ENCODE measurements around the gene SLC6A8. TPM values are rescaled to one million over a fixed set of nuclear protein-coding genes. Genes with fewer than 3 reads are reported as not detected.

SLC6A8 gene
- total RNA-seq, 1 donor from 2014 or later: 229 TPM

- peaks cover 87% of the 10 kb centered on the region for H3K27me3 ChIP-seq (ENCODE audit: low read depth)
- peak overlapping the region; percentile 46 for H3K4me3 ChIP-seq
- H3K4me1 ChIP-seq: peaks cover 19% of the 10 kb centered on the region
- peak; percentile 17 for TF ChIP-seq CTCF (IDR thresholded peaks at IDR 0.05; ENCODE audit: borderline replicate concordance)
- no peak overlapping the region for H3K27ac ChIP-seq (replicated peaks)
- DNase-seq: no peak
- intact Hi-C loops (cut with micrococcal nuclease): no loop called here
- H3K36me3 ChIP-seq: no peaks in the 10 kb centered on the region
- no peaks in the 10 kb centered on the region for H3K9me3 ChIP-seq (replicated peaks)
Measured at GRCh38 chrX:153643431-153644351, 44.0 kb upstream of the SLC6A8 start.

DNA sequence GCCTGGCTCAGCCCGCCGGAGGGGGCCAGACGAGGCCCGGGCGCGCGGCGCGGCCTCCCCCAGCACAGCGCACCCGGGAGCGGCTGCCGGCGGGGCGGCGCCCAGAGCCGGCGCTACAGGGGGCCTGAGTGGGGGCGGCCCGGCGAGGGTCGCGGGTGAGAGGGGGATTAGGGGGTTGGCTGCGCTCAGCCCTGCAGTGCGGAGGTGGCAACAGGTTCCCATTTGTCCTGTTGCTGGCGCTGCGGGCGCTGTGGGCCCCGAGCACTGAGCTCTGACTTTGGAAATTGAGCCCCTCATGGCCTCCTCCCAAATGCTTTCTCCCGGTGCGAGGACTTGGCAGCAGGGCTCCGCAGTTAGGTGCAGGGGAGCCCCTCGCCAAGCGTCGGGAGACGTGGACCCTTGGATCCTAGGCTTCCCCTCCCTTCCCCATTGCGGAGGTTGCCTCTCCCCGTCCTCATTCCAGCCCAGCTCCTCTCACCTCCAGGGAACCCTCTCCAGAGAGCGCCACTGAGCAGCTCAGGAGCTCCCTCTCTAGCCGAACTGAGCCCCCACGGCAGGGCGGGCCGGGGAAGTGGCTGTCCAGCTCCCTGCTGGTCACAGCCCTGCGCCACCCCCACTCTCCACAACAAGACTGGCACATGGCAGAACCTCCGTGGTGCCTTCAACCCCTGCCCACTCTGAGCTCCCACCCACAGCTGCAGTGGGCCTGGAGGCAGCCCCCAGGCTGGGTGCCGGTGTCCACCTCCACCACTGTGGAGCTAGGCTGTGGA is 43.2 kb upstream of the SLC6A8 start:
- Histone ChIP-seq H3K9me3 (replicated peaks) (no peaks in the 10 kb centered on the region), H3K27me3 (ENCODE audit: low read depth) (peaks cover 93% of the 10 kb centered on the region), H3K36me3 (no peaks in the 10 kb centered on the region), H3K4me1 (peaks cover 19% of the 10 kb centered on the region), H3K4me3 (peak overlapping the region; percentile 25), H3K27ac (replicated peaks) (no peak overlapping the region)
- no peak for TF ChIP-seq CTCF (IDR thresholded peaks at IDR 0.05; ENCODE audit: borderline replicate concordance)
- DNase-seq: no peak
- intact Hi-C loops (cut with micrococcal nuclease): no loop called here

DNA sequence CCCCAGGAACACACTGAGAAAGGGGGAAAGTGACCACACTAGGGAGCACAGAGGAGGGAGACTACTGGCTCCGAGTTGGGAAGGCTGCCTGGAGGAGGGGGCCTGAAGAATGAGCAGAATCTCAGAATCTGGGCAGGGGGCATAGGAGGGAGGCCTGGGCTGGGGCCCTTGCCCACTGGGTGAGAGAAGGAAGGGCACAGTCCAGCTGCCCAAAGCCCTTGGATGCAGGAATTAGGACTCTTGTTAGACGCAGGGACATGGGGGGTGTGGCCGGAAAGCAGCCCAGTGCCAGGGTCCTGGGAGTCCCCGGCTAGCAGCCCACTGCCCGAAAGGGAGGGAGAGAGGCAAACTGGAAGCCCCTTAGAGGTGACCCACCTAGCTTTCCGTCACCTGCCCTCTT is 42.6 kb upstream of the SLC6A8 start:
- peaks cover 90% of the 10 kb centered on the region for H3K27me3 ChIP-seq (ENCODE audit: low read depth)
- intact Hi-C loops (cut with micrococcal nuclease): no loop called here

DNA sequence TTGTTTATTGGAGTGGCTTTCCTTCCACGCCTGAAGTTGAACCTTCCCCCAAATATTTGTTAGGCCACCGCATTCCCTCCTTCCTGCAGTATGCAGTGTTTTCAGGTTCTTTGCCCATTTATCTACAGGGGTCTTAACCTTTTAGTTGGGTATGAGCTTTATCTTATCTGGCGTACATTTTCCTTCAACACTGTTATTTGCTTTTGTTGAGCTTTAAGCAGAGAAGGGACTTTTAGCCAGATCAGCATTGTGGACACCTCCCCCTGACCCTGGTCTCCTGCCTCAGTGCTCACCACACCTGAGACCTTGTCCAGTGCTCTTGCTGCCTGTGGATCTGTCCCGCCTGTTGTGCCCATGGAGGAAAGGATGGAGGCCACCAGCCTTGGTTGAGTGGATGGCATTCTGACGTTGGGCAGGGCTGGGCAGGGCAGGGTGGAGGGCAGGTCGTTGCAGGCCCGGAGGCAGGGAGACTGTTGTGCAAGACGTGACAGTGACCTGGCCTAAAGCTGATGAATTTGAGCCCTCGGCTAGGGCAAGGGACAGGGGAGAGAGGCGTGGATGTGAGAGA is 41.7 kb upstream of the SLC6A8 start:
- peaks cover 81% of the 10 kb centered on the region for H3K27me3 ChIP-seq (ENCODE audit: low read depth)
- H3K4me3 ChIP-seq: no peak overlapping the region
- no peak overlapping the region for H3K27ac ChIP-seq (replicated peaks)
- H3K36me3 ChIP-seq: no peaks in the 10 kb centered on the region
- no peaks in the 10 kb centered on the region for H3K9me3 ChIP-seq (replicated peaks)
- no peak for DNase-seq
- intact Hi-C loops (cut with micrococcal nuclease): no loop called here
- no peak for TF ChIP-seq CTCF (IDR thresholded peaks at IDR 0.05; ENCODE audit: borderline replicate concordance)
- peaks cover 19% of the 10 kb centered on the region for H3K4me1 ChIP-seq

More for the DNA sequence above, 42.6 kb upstream of the SLC6A8 start:
- no peak for DNase-seq
- H3K9me3 ChIP-seq (replicated peaks): no peaks in the 10 kb centered on the region
- H3K4me3 ChIP-seq: no peak overlapping the region
- H3K27ac ChIP-seq (replicated peaks): no peak overlapping the region
- H3K4me1 ChIP-seq: peaks cover 19% of the 10 kb centered on the region
- TF ChIP-seq CTCF (IDR thresholded peaks at IDR 0.05; ENCODE audit: borderline replicate concordance): no peak
- no peaks in the 10 kb centered on the region for H3K36me3 ChIP-seq

DNA sequence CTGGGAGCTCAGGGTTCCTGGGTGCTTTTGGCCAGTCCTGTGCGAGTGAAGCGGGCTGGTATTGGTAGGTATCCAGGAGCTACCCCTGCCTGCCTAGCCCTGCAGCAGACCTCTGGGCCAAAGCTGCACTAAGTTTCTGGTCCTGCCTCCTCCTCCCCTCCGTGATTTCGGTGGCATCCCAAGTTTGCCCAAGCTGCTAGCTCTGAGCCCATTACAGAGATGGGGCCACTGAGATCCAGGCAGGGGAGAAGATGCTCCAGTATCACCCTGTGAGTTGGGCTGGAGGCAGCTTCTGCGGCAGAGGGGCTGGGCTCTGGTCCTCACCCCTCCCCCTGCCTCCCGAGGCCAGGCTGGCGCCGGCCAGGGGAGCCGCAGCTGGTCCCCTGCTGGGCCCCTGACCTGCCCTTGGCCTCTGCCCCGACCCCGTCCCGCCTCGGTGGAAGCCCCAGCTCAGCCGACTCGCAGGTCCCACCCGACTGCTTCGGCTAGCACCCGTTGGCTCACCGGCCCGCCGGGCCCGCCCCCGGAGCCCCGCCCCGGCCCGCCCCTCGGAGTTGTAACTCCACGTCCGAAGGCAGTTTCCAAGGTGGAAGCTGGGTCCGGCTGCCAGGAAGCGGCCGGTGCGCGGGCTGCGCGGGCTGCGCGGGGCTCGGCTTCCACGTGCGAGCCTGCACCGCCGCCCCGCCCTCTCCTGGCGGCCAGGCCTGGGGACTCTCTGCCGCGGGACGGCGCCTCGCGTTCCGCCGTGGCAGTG is 40.9 kb upstream of the SLC6A8 start, which contains the start of gene DUSP9:
Gene DUSP9 (plus strand): TSS at position 584 of the 754 bp plus-strand sequence. CDS start 751 bp downstream, outside the sequence.
- H3K27me3 ChIP-seq (ENCODE audit: low read depth): peaks cover 73% of the 10 kb centered on the region
- no peak for TF ChIP-seq CTCF (IDR thresholded peaks at IDR 0.05; ENCODE audit: borderline replicate concordance)
- H3K27ac ChIP-seq (replicated peaks): no peak within 1 kb of the TSS
- intact Hi-C loops (cut with micrococcal nuclease): no loop called here
- DNase-seq: no peak
- H3K4me3 ChIP-seq: peak within 1 kb of the TSS; percentile 46
- no peaks in the 10 kb centered on the region for H3K9me3 ChIP-seq (replicated peaks)
- H3K4me1 ChIP-seq: peaks cover 17% of the 10 kb centered on the region
- no peaks in the 10 kb centered on the region for H3K36me3 ChIP-seq

Data from left ventricle myocardium inferior (tissue), 1 donor.